HG03066 (cell line): ENCODE results near the gene ZNF317.
"Not testable (repeated sequence)": the region's sequence is repeated elsewhere in the genome, so short reads cannot be mapped to it uniquely, and the experiment has no call there.

Experiments used
- ATAC-seq: cut with Tn5 transposase; IDR thresholded peaks from one replicate; pipeline ENCODE4 v1.9.1; 2021; ENCODE audit warnings: low read depth; ENCODE audit not compliant: unreplicated experiment

The ZNF317 gene

DNA sequence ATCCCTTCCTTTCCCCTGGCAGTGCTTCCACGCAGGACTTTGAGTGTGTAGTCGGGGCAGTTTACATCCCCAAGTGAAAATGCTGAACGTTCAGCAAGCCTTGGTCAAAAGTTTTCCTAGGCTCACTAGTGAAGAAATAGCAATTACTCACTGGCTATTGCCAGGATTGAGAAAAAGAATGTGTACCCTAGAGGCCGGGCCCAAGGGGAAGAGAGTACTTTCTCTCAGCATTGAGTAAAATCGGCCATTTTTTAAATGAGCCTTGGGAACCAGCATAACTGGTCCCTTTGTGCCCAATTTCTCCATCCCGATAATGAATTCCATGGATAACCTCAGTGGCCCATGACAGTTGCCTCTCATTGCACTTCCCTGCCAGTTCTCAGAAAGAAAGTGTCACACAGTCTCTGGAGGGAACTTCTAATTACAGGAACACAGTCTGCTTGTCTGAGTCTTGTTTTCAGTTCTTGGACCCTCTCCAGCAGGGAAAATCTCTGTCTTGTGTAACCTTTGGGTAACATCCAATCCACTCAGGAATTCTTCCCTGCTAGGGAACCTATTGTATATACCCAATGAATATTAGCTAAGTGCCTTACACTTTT, 31.3 kb downstream of the ZNF317 start:
- no peak for ATAC-seq

- ATAC-seq = no peak
These were observed 35.1 kb downstream of the ZNF317 start for GRCh38 chr19:9175326-9175725.

DNA sequence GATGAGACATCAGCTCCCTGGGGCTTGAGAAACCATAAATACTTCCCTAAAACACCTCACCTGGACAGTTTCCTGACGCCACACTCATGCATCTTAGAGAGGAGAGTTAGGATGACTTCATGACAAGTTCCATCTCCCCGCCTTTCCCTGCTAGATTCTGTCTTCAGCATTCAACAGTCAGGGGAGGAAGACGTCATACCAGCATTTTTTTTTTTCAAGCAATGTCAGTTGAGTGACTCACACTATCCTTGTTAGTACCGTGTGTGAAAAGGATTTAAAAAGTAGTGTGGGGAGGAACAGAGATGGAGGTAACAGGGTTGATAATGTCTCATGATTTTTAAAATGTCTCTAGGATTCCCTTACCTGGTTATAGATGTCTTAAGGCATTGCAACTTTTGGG, 38.7 kb downstream of the ZNF317 start, which contains the start of gene OR7D2:
TSS of gene OR7D2 (plus strand) at position 79 of the 400 bp plus-strand sequence. CDS start 6,803 bp downstream, outside the sequence.
- ATAC-seq = no peak

DNA sequence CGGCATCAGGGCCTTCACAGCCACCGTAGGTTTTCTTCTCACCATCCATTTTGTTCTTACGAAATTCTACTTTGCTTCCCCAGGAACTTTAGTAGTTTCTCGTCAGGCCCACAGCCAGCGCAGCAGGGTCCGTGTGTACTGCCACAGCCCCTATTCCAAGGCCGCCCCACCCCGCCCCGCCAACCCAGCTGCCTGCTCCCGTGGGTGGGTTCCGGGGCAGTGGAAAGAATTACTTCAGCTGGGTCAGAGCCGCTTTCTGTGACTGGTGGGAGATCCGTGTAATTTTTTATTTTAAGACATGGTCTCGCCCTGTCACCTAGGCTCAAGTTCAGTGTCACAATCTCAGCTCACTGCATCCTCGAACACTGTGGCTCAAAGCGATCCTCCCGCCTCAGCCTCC, 42.8 kb downstream of the ZNF317 start:
- ATAC-seq = no peak

GRCh38 chr19:9187191-9187590, 47.0 kb downstream of the ZNF317 start:
- ATAC-seq = no peak

DNA sequence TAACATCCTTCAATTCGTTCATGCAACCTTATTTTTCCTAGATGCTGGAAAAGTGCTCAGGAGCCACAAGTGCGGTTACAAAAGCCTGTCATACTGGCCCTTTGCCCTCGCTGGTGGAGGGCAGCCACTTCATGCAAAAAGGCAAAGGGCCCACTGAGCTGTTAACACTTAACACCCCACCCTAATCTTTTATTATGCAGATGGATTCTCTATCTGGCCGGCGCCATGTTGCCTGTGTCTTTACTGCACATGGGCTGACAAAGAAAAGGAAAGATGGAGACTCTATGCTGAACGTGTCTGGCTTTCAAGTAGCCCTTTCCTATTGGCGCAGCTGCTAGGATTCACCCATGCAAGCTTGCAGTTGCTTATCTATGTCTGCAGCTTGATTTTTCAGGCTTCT, 49.3 kb downstream of the ZNF317 start:
- ATAC-seq = no peak

- not testable (repeated sequence) for ATAC-seq
These were observed 57.8 kb downstream of the ZNF317 start for GRCh38 chr19:9198044-9198443.

- no peak for ATAC-seq
These were observed 65.4 kb downstream of the ZNF317 start for GRCh38 chr19:9205501-9206113.
